Liver (tissue), 2 donors: ENCODE measurements around the gene CALY.

ENCODE experiments used
- CTCF ChIP-seq: fragments of 150-350 bp; IDR thresholded peaks from 2 replicates; pipeline ENCODE4 v1.5.1; 2017; ENCODE audit warnings: improper control_type of control experiment, low read depth, low read length; ENCODE audit not compliant: missing input control
- TF ChIP-seq, protein P1 (sequence below): IDR thresholded peaks from 2 replicates; pipeline ENCODE4 v1.6.1; 2016; ENCODE audit warnings: antibody characterized with exemption
- donor health status: healthy.

DNA sequence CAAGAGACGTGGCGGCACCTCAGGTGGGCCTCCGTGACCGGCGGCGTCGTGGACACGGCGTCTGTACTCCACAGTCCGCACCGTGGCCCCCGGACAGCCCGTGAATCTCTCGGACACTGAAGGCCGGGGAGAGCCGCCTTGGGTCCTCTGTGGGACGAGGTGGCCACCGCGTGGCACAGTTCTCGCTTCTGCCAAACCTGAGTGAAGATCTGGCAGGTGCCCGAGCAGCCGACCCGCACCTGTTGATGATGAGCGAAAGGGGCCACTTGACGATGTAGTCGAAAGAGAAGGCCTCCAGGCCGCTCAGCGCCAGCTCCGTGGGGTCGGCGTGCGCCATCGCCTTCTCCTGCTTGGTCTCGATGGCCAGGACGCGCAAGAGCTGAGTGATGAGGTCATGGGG is 51.5 kb downstream of the CALY start:
- TF ChIP-seq CTCF = no peak
- TF ChIP-seq, protein P1, sequence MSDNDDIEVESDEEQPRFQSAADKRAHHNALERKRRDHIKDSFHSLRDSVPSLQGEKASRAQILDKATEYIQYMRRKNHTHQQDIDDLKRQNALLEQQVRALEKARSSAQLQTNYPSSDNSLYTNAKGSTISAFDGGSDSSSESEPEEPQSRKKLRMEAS = no peak
